GM23338 (cell line): Measurements from ENCODE around the gene ALDH9A1. TPM values are rescaled to one million over a fixed set of nuclear protein-coding genes. Genes with fewer than 3 reads are reported as not detected.

Experiments used
- ATAC-seq: fragments of 200-7000 bp; cut with Tn5 transposase; 3 replicates; pipeline ENCODE4 v1.9.1; 2020
- DNase-seq: peaks from one replicate; pipeline ENCODE4 v3.0.0-alpha.2; 2015; ENCODE audit warnings: low spot score
- H2AFZ ChIP-seq: fragments of 200-600 bp; sonication (generic); 2 replicates; pipeline ENCODE4 v1.8.0; 2016; ENCODE audit warnings: antibody characterized with exemption, mild to moderate bottlenecking, moderate library complexity
- H3F3A ChIP-seq: fragments of 200-600 bp; sonication (generic); replicated peaks from 2 replicates; pipeline ENCODE4 v1.8.0; 2017; ENCODE audit warnings: antibody characterized with exemption, mixed run types, low read depth
- H3K27ac ChIP-seq: fragments of 200-600 bp; sonication (generic); 2 replicates; pipeline ENCODE4 v1.6.1; 2016; ENCODE audit warnings: low read depth
- H3K27me3 ChIP-seq: fragments of 200-600 bp; sonication (generic); 2 replicates; pipeline ENCODE4 v1.8.0; 2016; ENCODE audit warnings: mild to moderate bottlenecking, mixed run types, moderate library complexity; ENCODE audit not compliant: insufficient read depth
- H3K36me3 ChIP-seq: fragments of 200-600 bp; sonication (generic); 2 replicates; pipeline ENCODE4 v1.8.0; 2016; ENCODE audit warnings: mild to moderate bottlenecking; ENCODE audit not compliant: insufficient read depth
- H3K4me1 ChIP-seq: fragments of 200-600 bp; sonication (generic); 2 replicates; pipeline ENCODE4 v1.8.0; 2016; ENCODE audit warnings: mild to moderate bottlenecking, moderate library complexity; ENCODE audit not compliant: insufficient read depth
- H3K4me2 ChIP-seq: fragments of 200-600 bp; sonication (generic); 2 replicates; pipeline ENCODE4 v1.7.1; 2017; ENCODE audit warnings: mixed run types
- H3K4me3 ChIP-seq: fragments of 200-600 bp; sonication (generic); 2 replicates; pipeline ENCODE4 v1.6.1; 2016; ENCODE audit warnings: mixed run types
- H3K79me2 ChIP-seq: fragments of 200-600 bp; sonication (generic); replicated peaks from 2 replicates; pipeline ENCODE4 v1.8.0; 2017; ENCODE audit warnings: mild to moderate bottlenecking; ENCODE audit not compliant: insufficient read depth
- H3K9me2 ChIP-seq: fragments of 200-600 bp; sonication (generic); 2 replicates; pipeline ENCODE4 v1.8.0; 2017; ENCODE audit not compliant: insufficient read depth
- H4K20me1 ChIP-seq: fragments of 200-600 bp; sonication (generic); replicated peaks from 2 replicates; pipeline ENCODE4 v1.8.0; 2017; ENCODE audit warnings: mild to moderate bottlenecking; ENCODE audit not compliant: insufficient read depth
- H3K27ac Mint-ChIP-seq: 2 replicates; pipeline ENCODE4 v1.8.0; 2020; ENCODE audit warnings: inconsistent platforms, mild to moderate bottlenecking, moderate library complexity, mixed read lengths
- H3K27me3 Mint-ChIP-seq: 3 replicates; pipeline ENCODE4 v1.8.0; 2022; ENCODE audit warnings: low read depth, mild to moderate bottlenecking, moderate library complexity, mixed read lengths, inconsistent platforms; ENCODE audit not compliant: insufficient read depth, poor library complexity
- H3K36me3 Mint-ChIP-seq: 3 replicates; pipeline ENCODE4 v1.8.0; 2021; ENCODE audit warnings: low read depth, mild to moderate bottlenecking, inconsistent platforms, moderate library complexity, mixed read lengths
- H3K4me1 Mint-ChIP-seq: 3 replicates; pipeline ENCODE4 v1.8.0; 2020; ENCODE audit warnings: mild to moderate bottlenecking, inconsistent platforms, mixed read lengths
- H3K4me3 Mint-ChIP-seq: 3 replicates; pipeline ENCODE4 v1.8.0; 2021; ENCODE audit warnings: moderate library complexity, mild to moderate bottlenecking, inconsistent platforms, mixed read lengths
- H3K9me3 Mint-ChIP-seq: 3 replicates; pipeline ENCODE4 v1.8.0; 2020; ENCODE audit warnings: moderate library complexity, mild to moderate bottlenecking, inconsistent platforms, mixed read lengths
- CREB1 ChIP-seq: fragments of 250-450 bp; sonication (Bioruptor Pico); IDR thresholded peaks from 2 replicates; pipeline ENCODE4 v1.5.0; 2020; ENCODE audit warnings: low read depth, mild to moderate bottlenecking, moderate library complexity
- ETS1 ChIP-seq: IDR thresholded peaks from 2 replicates; pipeline ENCODE4 v1.6.1; 2016; ENCODE audit warnings: antibody characterized with exemption
- EZH2 ChIP-seq: fragments of 200-600 bp; sonication (generic); IDR thresholded peaks from one replicate; pipeline ENCODE4 v1.8.0; 2017; ENCODE audit warnings: antibody characterized with exemption, mild to moderate bottlenecking, low read depth; ENCODE audit not compliant: unreplicated experiment
- EZH2phosphoT487 ChIP-seq: fragments of 200-600 bp; sonication (generic); IDR thresholded peaks from one replicate; pipeline ENCODE4 v1.8.1; 2018; ENCODE audit warnings: antibody characterized with exemption; ENCODE audit not compliant: unreplicated experiment
- JUNB ChIP-seq: IDR thresholded peaks from one replicate; pipeline ENCODE4 v1.6.1; 2016; ENCODE audit warnings: antibody characterized with exemption; ENCODE audit not compliant: unreplicated experiment
- NANOG ChIP-seq: IDR thresholded peaks from 2 replicates; pipeline ENCODE4 v1.6.1; 2016; ENCODE audit warnings: antibody characterized with exemption, borderline replicate concordance
- POLR2AphosphoS5 ChIP-seq: IDR thresholded peaks from 2 replicates; pipeline ENCODE4 v1.6.1; 2016; ENCODE audit warnings: antibody characterized with exemption, low read depth
- STAT1 ChIP-seq: IDR thresholded peaks from one replicate; pipeline ENCODE4 v1.6.1; 2016; ENCODE audit warnings: antibody characterized with exemption; ENCODE audit not compliant: unreplicated experiment
- ZNF114 ChIP-seq: fragments of 250-450 bp; sonication (Bioruptor Pico); IDR thresholded peaks from 2 replicates; pipeline ENCODE4 v1.5.0; 2020; ENCODE audit warnings: mild to moderate bottlenecking, moderate library complexity
- ZNF331 ChIP-seq: fragments of 250-450 bp; sonication (Bioruptor Pico); IDR thresholded peaks from 2 replicates; pipeline ENCODE4 v1.5.0; 2020; ENCODE audit warnings: low read depth, mild to moderate bottlenecking, moderate library complexity
- polyA plus RNA-seq: library from polyadenylated mRNA; unstranded; fragments of >200 nt; fragmentation: Nextera tagmentation; extraction: Ambion mirVana; gene quantifications from 2 replicates; pipeline ENCODE4 v1.2.1, GENCODE V29; 2016
- total RNA-seq: library from RNA; depleted of rRNA; stranded (reverse); fragments of >200 nt; shearing (Covaris generic); gene quantifications from 2 replicates; pipeline ENCODE4 v1.2.3, GENCODE V29; 2014
- TF ChIP-seq, protein P1 (sequence below), 2 experiments: fragments of 200-600 bp in 1 of 2; sonication (generic) in 1 of 2; conservative IDR thresholded peaks; 2 replicates each; pipeline versions ENCODE4 v1.5.1 to v1.6.1; 2016 to 2017; ENCODE audit warnings: antibody characterized with exemption in 2 of 2, low read depth in 2 of 2, mild to moderate bottlenecking in 2 of 2, moderate library complexity in 1 of 2
- TF ChIP-seq, protein P2 (sequence below): fragments of 250-450 bp; sonication (Bioruptor Pico); IDR thresholded peaks from 2 replicates; pipeline ENCODE4 v1.5.0; 2020; ENCODE audit warnings: mild to moderate bottlenecking, moderate library complexity
- TF ChIP-seq, protein P3 (sequence below): IDR thresholded peaks from one replicate; pipeline ENCODE4 v1.6.1; 2018; ENCODE audit warnings: antibody characterized with exemption; ENCODE audit not compliant: unreplicated experiment

Gene ALDH9A1
- total and polyA plus RNA-seq, 2 experiments from 2014 or later, result 50.6 to 59.2 TPM

DNA sequence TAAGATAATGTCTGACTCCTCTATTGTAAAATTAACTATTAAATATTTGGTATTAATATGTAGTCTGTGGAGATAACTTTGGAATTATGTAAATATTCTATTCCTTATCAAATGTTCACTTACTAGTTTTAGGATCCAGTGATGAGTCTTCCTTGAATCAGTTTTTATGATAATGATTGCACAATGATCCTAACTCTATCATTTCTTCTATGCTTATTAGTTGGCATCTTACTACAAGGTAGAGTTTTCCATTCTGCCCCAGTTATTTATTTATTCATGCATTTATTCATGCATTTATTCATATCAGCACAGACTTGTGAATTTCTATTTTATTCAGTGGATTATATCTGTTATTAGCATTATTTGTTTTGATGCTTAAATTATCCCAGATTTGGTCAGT lies 74.7 kb downstream of the ALDH9A1 start:
- DNase-seq (no peak), ATAC-seq (no peak)
- no peaks in the 10 kb centered on the region for H3F3A ChIP-seq
- H3K36me3 Mint-ChIP-seq, result no peaks in the 10 kb centered on the region
- H2AFZ ChIP-seq, result no peak overlapping the region
- no peaks in the 10 kb centered on the region for H3K9me2 ChIP-seq
- H3K27ac Mint-ChIP-seq, result no peak overlapping the region
- no peaks in the 10 kb centered on the region for H3K27me3 ChIP-seq
- H4K20me1 ChIP-seq, result no peaks in the 10 kb centered on the region
- peaks cover 16% of the 10 kb centered on the region for H3K4me1 Mint-ChIP-seq
- H3K9me3 Mint-ChIP-seq, result no peaks in the 10 kb centered on the region
- H3K79me2 ChIP-seq, result no peaks in the 10 kb centered on the region
- H3K36me3 ChIP-seq, result no peaks in the 10 kb centered on the region
- H3K4me3 Mint-ChIP-seq, result no peak overlapping the region
- TF ChIP-seq ZNF331, result no peak
- TF ChIP-seq JUNB, result no peak
- TF ChIP-seq, protein P1, sequence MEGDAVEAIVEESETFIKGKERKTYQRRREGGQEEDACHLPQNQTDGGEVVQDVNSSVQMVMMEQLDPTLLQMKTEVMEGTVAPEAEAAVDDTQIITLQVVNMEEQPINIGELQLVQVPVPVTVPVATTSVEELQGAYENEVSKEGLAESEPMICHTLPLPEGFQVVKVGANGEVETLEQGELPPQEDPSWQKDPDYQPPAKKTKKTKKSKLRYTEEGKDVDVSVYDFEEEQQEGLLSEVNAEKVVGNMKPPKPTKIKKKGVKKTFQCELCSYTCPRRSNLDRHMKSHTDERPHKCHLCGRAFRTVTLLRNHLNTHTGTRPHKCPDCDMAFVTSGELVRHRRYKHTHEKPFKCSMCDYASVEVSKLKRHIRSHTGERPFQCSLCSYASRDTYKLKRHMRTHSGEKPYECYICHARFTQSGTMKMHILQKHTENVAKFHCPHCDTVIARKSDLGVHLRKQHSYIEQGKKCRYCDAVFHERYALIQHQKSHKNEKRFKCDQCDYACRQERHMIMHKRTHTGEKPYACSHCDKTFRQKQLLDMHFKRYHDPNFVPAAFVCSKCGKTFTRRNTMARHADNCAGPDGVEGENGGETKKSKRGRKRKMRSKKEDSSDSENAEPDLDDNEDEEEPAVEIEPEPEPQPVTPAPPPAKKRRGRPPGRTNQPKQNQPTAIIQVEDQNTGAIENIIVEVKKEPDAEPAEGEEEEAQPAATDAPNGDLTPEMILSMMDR (conservative IDR thresholded peaks at IDR 0.05; ENCODE audit: low read depth in 2 of 2), result no peak
- TF ChIP-seq EZH2, result no peak
- no peak for TF ChIP-seq POLR2AphosphoS5
- TF ChIP-seq, protein P2, sequence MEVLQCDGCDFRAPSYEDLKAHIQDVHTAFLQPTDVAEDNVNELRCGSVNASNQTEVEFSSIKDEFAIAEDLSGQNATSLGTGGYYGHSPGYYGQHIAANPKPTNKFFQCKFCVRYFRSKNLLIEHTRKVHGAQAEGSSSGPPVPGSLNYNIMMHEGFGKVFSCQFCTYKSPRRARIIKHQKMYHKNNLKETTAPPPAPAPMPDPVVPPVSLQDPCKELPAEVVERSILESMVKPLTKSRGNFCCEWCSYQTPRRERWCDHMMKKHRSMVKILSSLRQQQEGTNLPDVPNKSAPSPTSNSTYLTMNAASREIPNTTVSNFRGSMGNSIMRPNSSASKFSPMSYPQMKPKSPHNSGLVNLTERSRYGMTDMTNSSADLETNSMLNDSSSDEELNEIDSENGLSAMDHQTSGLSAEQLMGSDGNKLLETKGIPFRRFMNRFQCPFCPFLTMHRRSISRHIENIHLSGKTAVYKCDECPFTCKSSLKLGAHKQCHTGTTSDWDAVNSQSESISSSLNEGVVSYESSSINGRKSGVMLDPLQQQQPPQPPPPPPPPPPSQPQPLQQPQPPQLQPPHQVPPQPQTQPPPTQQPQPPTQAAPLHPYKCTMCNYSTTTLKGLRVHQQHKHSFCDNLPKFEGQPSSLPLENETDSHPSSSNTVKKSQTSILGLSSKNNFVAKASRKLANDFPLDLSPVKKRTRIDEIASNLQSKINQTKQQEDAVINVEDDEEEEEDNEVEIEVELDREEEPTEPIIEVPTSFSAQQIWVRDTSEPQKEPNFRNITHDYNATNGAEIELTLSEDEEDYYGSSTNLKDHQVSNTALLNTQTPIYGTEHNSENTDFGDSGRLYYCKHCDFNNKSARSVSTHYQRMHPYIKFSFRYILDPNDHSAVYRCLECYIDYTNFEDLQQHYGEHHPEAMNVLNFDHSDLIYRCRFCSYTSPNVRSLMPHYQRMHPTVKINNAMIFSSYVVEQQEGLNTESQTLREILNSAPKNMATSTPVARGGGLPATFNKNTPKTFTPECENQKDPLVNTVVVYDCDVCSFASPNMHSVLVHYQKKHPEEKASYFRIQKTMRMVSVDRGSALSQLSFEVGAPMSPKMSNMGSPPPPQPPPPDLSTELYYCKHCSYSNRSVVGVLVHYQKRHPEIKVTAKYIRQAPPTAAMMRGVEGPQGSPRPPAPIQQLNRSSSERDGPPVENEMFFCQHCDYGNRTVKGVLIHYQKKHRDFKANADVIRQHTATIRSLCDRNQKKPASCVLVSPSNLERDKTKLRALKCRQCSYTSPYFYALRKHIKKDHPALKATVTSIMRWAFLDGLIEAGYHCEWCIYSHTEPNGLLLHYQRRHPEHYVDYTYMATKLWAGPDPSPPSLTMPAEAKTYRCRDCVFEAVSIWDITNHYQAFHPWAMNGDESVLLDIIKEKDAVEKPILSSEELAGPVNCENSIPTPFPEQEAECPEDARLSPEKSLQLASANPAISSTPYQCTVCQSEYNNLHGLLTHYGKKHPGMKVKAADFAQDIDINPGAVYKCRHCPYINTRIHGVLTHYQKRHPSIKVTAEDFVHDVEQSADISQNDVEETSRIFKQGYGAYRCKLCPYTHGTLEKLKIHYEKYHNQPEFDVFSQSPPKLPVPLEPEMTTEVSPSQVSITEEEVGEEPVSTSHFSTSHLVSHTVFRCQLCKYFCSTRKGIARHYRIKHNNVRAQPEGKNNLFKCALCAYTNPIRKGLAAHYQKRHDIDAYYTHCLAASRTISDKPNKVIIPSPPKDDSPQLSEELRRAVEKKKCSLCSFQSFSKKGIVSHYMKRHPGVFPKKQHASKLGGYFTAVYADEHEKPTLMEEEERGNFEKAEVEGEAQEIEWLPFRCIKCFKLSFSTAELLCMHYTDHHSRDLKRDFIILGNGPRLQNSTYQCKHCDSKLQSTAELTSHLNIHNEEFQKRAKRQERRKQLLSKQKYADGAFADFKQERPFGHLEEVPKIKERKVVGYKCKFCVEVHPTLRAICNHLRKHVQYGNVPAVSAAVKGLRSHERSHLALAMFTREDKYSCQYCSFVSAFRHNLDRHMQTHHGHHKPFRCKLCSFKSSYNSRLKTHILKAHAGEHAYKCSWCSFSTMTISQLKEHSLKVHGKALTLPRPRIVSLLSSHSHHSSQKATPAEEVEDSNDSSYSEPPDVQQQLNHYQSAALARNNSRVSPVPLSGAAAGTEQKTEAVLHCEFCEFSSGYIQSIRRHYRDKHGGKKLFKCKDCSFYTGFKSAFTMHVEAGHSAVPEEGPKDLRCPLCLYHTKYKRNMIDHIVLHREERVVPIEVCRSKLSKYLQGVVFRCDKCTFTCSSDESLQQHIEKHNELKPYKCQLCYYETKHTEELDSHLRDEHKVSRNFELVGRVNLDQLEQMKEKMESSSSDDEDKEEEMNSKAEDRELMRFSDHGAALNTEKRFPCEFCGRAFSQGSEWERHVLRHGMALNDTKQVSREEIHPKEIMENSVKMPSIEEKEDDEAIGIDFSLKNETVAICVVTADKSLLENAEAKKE (CRISPR knock-in tag), result no peak
- no peak for TF ChIP-seq ETS1
- no peak for TF ChIP-seq NANOG
- TF ChIP-seq ZNF114 (CRISPR knock-in tag), result no peak
- no peak for TF ChIP-seq STAT1
- TF ChIP-seq, protein P3, sequence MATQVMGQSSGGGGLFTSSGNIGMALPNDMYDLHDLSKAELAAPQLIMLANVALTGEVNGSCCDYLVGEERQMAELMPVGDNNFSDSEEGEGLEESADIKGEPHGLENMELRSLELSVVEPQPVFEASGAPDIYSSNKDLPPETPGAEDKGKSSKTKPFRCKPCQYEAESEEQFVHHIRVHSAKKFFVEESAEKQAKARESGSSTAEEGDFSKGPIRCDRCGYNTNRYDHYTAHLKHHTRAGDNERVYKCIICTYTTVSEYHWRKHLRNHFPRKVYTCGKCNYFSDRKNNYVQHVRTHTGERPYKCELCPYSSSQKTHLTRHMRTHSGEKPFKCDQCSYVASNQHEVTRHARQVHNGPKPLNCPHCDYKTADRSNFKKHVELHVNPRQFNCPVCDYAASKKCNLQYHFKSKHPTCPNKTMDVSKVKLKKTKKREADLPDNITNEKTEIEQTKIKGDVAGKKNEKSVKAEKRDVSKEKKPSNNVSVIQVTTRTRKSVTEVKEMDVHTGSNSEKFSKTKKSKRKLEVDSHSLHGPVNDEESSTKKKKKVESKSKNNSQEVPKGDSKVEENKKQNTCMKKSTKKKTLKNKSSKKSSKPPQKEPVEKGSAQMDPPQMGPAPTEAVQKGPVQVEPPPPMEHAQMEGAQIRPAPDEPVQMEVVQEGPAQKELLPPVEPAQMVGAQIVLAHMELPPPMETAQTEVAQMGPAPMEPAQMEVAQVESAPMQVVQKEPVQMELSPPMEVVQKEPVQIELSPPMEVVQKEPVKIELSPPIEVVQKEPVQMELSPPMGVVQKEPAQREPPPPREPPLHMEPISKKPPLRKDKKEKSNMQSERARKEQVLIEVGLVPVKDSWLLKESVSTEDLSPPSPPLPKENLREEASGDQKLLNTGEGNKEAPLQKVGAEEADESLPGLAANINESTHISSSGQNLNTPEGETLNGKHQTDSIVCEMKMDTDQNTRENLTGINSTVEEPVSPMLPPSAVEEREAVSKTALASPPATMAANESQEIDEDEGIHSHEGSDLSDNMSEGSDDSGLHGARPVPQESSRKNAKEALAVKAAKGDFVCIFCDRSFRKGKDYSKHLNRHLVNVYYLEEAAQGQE, result no peak
- no peak for TF ChIP-seq EZH2phosphoT487
- TF ChIP-seq CREB1, result no peak
- H3K4me3 ChIP-seq, result no peak overlapping the region
- H3K27ac ChIP-seq, result no peak overlapping the region
- H3K4me2 ChIP-seq, result no peak overlapping the region
- no peaks in the 10 kb centered on the region for H3K4me1 ChIP-seq
- H3K27me3 Mint-ChIP-seq, result no peaks in the 10 kb centered on the region
